ENCODE results near the gene ADAMTS16. TPM values are rescaled to one million over a fixed set of nuclear protein-coding genes. Genes with fewer than 3 reads are reported as not detected.

Gene ADAMTS16
- total and polyA plus RNA-seq, 9 donors: 7.4 to 32.7 (median 13.6) TPM

- no peaks in the 10 kb centered on the region for H3K36me3 ChIP-seq
- WGBS, 3 donors: 63 to 77% (median 76%) methylated on average over 2 of the region's 2 CpGs
- TF ChIP-seq POLR2A (IDR thresholded peaks at IDR 0.05) (no peak), EP300 (IDR thresholded peaks at IDR 0.05) (no peak), CTCF (IDR thresholded peaks at IDR 0.05) (no peak)
- no peaks in the 10 kb centered on the region for H3K9me3 ChIP-seq
- H3K27ac ChIP-seq: no peak overlapping the region
- H3K27me3 ChIP-seq: no peaks in the 10 kb centered on the region
- peaks cover 4% of the 10 kb centered on the region for H3K4me1 ChIP-seq (ENCODE audit: insufficient read depth)
- DNase-seq: no peak
- intact Hi-C loops (cut with DNase I): no loop called here
- H3K4me3 ChIP-seq: no peak overlapping the region
Measured at GRCh38 chr5:5154733-5155132, 14.6 kb downstream of the ADAMTS16 start.

- intact Hi-C loops (cut with DNase I): no loop called here
- H3K9me3 ChIP-seq: no peaks in the 10 kb centered on the region
- no peaks in the 10 kb centered on the region for H3K36me3 ChIP-seq
- TF ChIP-seq POLR2A (IDR thresholded peaks at IDR 0.05) (no peak), EP300 (IDR thresholded peaks at IDR 0.05) (no peak), CTCF (IDR thresholded peaks at IDR 0.05) (no peak)
- WGBS, 3 donors: 77 to 93% (median 86%) methylated on average over 1 of the region's 1 CpG
- no peak for DNase-seq
- no peak overlapping the region for H3K4me3 ChIP-seq
- H3K4me1 ChIP-seq (ENCODE audit: insufficient read depth): peaks cover 4% of the 10 kb centered on the region
- H3K27ac ChIP-seq: no peak overlapping the region
- H3K27me3 ChIP-seq: no peaks in the 10 kb centered on the region
Measured at GRCh38 chr5:5155617-5156016, 15.5 kb downstream of the ADAMTS16 start.

DNA sequence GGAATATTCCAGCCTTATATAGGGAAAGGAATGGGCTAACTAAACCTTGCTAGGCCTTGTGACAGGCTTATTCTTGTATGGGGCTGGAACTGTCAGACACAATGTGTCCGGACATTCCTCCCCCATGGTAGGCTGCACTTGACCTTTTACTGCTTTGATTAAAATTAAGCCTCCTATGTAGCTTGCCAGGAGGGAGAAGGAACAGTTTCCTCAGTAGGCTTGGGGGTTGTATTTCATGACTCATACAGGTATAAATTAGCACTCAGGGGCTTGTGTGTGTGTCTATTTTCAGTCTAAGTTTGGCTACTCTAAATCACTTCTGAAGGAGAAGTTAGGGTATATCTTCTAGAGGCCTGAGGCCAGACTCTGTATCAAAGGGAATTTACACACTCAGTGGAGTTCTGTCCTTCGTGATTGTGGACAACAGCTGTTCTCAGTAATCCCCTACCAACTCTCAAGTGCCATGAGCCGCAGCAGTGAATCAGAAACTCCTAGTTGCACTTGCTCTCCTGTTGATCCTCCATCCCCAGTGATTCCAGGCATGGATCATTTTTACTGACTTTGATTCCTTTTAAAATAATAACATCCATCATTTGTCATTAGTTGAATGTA is 16.4 kb downstream of the ADAMTS16 start:
- H3K27ac ChIP-seq: no peak overlapping the region
- no peaks in the 10 kb centered on the region for H3K27me3 ChIP-seq
- peaks cover 4% of the 10 kb centered on the region for H3K4me1 ChIP-seq (ENCODE audit: insufficient read depth)
- TF ChIP-seq POLR2A (IDR thresholded peaks at IDR 0.05) (no peak), CTCF (IDR thresholded peaks at IDR 0.05) (no peak), EP300 (IDR thresholded peaks at IDR 0.05) (no peak)
- DNase-seq: no peak
- intact Hi-C loops (cut with DNase I): no loop called here
- WGBS, 3 donors: 40 to 52% (median 52%) methylated on average over 3 of the region's 3 CpGs
- H3K36me3 ChIP-seq: no peaks in the 10 kb centered on the region
- no peaks in the 10 kb centered on the region for H3K9me3 ChIP-seq
- no peak overlapping the region for H3K4me3 ChIP-seq

GRCh38 chr5:5158472-5158895 is 18.4 kb downstream of the ADAMTS16 start:
- Histone ChIP-seq H3K27ac (no peak overlapping the region), H3K36me3 (no peaks in the 10 kb centered on the region), H3K27me3 (no peaks in the 10 kb centered on the region), H3K9me3 (no peaks in the 10 kb centered on the region), H3K4me1 (ENCODE audit: insufficient read depth) (peaks cover 4% of the 10 kb centered on the region), H3K4me3 (no peak overlapping the region)
- no peak for TF ChIP-seq CTCF (IDR thresholded peaks at IDR 0.05)
- no peak for TF ChIP-seq POLR2A (IDR thresholded peaks at IDR 0.05)
- no peak for TF ChIP-seq EP300 (IDR thresholded peaks at IDR 0.05)
- intact Hi-C loops (cut with DNase I): no loop called here
- WGBS, 3 donors: 86 to 98% (median 97%) methylated on average over 1 of the region's 1 CpG
- DNase-seq: no peak

All from ovary (tissue), 9 donors.